Thyroid gland (tissue), 4 donors: ENCODE measurements around the gene CHN2.

Experiments
- POLR2A ChIP-seq, 2 donors: fragments of 450-650 bp; IDR thresholded peaks; one replicate each; pipeline ENCODE4 v1.6.1; 2017; ENCODE audit warnings: antibody characterized with exemption in 2 of 2, mild to moderate bottlenecking in 2 of 2, moderate library complexity in 1 of 2
- TF ChIP-seq, protein P1 (sequence below), 6 experiments: fragments of 200-600 bp in 3 of 6; fragments of 450-650 bp in 3 of 6; sonication (generic) in 3 of 6; IDR thresholded peaks; one replicate each; pipeline ENCODE4 v1.5.1; 2016 to 2019; ENCODE audit warnings: antibody characterized with exemption in 6 of 6, mild to moderate bottlenecking in 2 of 6, inconsistent platforms in 1 of 6, moderate library complexity in 1 of 6

DNA sequence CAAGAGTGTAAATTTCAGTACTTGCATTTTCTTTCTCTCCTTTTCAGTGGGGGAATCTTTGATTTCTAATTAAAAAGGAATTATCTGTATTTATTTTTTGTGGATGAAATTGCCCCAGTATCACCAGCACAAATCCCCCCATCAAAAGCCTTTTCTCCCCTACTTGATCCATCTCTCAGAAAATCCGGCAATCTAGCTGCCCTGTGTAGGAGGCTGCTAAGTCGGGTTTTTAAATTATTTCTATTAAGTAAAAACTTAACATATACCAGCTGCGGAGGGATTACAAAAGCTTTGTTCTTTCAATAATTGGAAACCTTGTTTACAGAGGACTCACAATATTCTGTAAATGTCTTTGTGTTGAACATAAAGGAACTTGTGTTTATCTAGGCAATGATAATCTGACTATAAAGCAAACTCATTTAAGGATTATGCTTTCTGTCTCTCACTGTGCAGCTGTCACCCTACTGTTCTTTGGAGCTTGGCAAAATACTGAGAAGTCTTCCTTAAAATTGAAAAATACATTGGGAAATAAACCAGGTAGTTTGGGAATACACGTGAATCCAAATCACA, 191.7 kb downstream of the CHN2 start:
- TF ChIP-seq, protein P1, sequence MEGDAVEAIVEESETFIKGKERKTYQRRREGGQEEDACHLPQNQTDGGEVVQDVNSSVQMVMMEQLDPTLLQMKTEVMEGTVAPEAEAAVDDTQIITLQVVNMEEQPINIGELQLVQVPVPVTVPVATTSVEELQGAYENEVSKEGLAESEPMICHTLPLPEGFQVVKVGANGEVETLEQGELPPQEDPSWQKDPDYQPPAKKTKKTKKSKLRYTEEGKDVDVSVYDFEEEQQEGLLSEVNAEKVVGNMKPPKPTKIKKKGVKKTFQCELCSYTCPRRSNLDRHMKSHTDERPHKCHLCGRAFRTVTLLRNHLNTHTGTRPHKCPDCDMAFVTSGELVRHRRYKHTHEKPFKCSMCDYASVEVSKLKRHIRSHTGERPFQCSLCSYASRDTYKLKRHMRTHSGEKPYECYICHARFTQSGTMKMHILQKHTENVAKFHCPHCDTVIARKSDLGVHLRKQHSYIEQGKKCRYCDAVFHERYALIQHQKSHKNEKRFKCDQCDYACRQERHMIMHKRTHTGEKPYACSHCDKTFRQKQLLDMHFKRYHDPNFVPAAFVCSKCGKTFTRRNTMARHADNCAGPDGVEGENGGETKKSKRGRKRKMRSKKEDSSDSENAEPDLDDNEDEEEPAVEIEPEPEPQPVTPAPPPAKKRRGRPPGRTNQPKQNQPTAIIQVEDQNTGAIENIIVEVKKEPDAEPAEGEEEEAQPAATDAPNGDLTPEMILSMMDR (IDR thresholded peaks at IDR 0.05), result no peak
- TF ChIP-seq POLR2A (IDR thresholded peaks at IDR 0.05), result no peak
